HG03378 (cell line): ENCODE data around the gene SMPD2.

ENCODE experiments used
- ATAC-seq: cut with Tn5 transposase; IDR thresholded peaks from one replicate; pipeline ENCODE4 v1.9.1; 2021; ENCODE audit warnings: mild to moderate bottlenecking, moderate library complexity; ENCODE audit not compliant: unreplicated experiment

The SMPD2 gene

GRCh38 chr6:109446541-109446940 is 6.0 kb downstream of the SMPD2 start:
- ATAC-seq = no peak

DNA sequence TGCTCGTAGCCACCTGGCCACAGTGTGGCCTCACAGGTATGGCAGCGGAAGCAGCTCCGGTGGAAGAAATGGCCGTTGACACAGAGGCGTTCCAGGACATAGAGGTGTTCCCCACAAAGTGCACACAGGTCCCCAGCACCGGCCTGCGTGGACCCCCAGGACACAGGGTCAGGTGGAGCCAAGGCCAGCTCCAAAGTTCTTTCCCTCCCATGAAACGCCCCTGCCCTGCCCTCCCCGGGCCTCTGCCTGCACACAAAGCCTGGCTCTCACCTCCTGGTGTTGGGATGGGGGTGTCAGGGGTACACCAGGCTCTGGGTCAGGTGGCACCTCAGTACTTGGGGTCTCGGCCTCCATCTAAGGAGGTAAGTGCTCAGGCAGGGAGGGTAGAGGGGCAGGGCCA is 6.6 kb downstream of the SMPD2 start:
- no peak for ATAC-seq

GRCh38 chr6:109447878-109448555 is 7.5 kb downstream of the SMPD2 start:
- ATAC-seq = no peak

GRCh38 chr6:109448615-109449014 is 8.1 kb downstream of the SMPD2 start:
- no peak for ATAC-seq

DNA sequence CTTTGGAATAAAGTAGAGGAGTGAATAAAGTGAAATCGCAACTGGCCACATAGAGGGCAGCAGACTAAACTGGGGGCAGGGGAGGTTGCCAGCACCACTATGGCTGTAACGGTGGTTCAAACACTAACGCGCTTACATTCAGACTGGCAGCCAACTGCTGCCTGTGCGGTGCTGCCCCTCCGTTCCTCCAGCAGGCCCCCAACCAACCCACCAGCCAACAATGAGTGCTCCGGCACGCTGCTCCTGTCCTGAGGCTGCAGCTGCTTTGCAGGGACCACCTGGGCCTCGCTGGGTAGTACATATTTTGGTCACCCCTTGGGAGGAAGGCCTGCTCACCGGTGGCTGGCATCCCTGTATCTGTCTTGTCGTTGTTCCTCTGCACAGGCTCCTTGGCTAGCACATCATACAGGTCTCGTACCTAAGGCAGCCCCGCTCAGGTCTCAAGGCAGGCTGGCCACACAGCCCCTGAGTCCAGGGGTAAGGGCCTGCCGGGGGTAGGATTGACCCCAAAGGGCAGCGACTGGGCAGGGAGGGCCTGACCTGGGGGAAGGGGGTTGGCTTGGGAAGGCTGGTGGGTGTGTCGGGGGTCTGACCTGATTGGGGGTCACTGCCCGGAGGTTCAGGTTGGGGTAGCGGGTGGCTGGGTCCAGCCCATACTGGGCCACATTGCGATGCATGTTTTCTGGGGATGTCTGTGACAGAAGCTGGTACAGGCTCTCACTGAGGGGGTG is 8.7 kb downstream of the SMPD2 start:
- no peak for ATAC-seq

DNA sequence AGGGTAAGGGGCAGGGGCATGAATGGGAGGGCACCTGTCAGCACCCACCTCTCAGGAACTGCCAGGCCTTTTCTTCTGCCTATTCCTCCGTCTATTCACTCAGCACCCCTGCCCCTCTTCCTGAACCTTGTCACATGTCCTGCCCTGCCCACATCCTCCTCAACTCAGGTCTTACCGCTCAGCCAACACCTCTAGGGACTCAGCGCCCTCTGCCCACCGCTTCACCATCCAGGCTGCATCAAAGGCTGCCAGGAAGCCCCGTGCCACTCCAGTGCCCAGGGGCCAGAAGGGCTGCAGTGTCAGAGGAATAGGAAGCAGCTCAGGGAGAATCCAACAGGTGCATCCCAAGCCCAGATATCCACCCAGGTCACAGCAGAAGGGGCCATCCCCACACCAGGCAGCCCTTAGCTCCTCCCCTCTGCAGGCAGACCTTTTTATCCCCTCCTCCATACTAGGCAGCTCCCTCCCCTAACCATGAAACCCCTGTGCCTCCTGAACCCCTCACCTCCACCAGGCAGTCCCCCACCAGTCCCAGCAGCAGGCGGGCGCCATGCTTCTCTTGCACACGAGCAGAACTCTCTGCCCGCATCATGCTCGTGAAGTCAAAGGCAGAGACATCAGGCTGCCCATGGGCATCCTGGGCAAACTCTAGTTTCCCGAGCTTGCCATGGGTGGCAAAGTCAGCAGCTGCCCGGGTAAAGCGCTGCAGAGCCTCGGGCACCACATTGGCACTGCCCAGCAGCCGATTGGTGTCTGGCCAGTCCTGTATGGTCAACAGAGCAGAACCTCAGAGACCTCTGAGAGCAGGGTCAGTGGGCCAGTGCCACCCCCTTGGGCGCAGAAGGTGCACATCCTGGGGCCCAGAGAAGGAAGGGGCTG is 9.5 kb downstream of the SMPD2 start:
- ATAC-seq = no peak

- ATAC-seq = no peak
Observed at GRCh38 chr6:109450801-109451200, 10.3 kb downstream of the SMPD2 start.

DNA sequence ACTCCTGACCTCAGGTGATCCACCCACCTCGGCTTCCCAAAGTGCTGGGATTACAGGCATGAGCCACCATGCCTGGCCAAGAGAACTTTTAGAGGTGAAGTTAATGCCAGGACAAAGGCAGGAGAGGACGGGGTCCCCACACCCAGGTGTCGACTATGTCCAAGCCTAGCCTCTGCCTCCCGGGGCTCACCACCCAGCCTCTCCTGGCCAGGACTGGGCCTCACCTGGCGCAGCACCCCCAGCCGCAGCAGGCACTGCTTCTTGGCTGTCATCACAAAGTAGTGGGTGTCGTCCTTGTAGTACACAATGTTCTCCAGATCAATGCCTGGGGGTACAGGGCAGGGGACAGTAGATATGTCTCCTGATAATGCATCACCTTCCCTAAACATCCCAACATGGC is 10.9 kb downstream of the SMPD2 start:
- ATAC-seq = no peak

GRCh38 chr6:109452181-109452580 is 11.7 kb downstream of the SMPD2 start:
- ATAC-seq = no peak

GRCh38 chr6:109453156-109453555 is 12.6 kb downstream of the SMPD2 start:
- no peak for ATAC-seq

- ATAC-seq = no peak
Observed at GRCh38 chr6:109453594-109454495, 13.3 kb downstream of the SMPD2 start.

- ATAC-seq = peak; percentile 31
Observed at GRCh38 chr6:109454496-109455436, 14.2 kb downstream of the SMPD2 start.

DNA sequence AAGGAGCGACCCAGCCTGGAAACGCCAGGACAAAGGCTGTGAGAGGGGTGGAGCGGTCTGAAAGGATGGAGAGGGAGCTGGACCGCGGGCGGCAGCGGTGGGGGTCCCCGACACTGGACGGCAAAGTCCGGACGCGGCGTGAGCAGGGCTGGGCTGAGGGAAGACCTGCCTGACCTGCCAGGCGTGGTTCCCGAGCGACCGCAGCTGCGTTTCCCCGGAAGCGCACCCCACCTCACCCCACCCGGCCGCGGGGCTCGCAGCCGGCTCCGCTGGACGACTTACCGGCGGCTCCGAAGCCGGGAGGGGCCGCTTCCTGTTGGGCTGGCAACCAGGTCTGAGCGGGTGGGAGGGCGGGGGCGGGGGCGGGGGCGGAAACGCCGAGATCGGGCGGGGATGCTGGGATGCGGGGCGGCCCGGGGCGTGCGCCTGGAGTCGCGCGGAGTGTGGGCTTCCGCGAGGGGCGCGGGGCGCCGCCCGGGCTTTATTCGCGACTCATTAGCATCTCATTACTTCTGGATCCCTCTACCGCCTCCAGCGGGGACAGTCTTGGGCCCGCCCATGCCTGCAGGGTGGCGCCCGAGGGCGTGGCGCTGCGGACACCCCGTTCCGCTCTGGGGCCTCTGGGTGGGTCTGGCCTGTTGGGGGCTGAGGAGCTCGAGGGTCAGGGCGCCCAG is 15.1 kb downstream of the SMPD2 start, which contains the start of gene MICAL1:
Gene MICAL1 (minus strand): TSS at position 336 of the 674 bp plus-strand sequence. CDS start 1,576 bp downstream, outside the sequence.
- peak; percentile 51 for ATAC-seq

DNA sequence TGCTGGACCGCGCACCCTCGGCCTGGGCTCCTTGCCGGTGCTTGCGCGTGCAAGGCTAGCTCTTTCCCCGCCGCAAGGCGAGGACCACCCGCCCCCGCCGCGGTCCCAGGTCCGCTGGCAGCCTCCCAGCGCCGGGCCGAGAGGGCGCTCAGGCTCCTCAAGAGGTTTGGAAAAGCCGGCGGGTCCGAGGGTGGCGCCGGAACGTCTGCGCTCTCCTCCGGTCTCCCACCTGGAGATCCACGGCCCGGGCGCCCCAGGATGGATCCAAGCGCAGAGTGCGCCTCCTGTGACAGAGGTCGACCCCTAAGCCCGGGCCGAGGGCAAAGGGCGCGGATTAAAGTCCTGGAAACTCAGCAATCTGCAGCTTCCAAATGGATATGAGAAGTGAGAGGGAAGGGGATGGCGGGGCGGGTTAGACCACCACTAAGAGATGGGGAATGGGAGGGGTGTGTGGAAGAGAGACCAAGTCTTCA is 15.6 kb downstream of the SMPD2 start:
- ATAC-seq = no peak

- ATAC-seq = no peak
Observed at GRCh38 chr6:109456710-109457561, 16.4 kb downstream of the SMPD2 start.

DNA sequence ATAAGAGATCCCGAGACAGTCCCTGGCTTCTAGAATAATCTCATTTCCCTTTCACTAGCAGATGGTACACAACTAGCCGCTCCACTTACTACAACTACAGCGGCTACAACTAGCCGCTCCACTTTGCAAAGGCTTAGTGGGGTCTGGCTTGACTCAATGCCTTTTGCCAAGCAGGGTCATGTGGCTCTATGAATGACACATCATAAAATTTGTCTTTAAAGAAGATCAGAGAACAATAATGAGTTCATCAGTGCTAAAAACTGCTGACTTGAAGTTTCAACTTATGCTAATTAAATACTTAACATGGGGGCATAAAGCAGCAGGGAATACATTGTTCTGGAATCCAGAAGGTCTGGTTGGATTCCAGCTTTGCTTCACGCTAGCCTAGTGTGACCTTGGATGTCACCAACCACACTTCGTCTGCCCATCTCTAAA is 17.1 kb downstream of the SMPD2 start:
- no peak for ATAC-seq

GRCh38 chr6:109458774-109459531 is 18.4 kb downstream of the SMPD2 start:
- ATAC-seq = peak; percentile 42
